ENCODE results near the gene AWAT2.

DNA sequence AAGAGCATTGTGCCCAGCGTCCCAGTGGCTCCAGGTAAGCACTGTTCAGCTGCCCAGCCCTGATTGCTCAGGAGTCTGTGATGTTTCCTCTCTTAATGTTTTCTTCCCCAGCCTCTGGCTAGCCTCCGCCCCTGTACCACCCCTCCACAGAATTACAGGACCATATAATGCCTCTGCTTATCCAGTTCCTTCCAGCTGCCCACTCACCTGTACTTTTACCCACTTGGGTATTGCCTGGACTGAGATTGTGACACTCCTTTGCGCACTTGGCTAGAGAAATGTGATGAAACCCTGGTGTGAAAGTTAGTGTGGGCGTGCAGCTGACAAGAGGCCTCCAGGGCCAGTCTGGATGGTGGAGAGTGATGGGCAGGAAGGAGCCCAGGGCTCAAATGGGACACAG, at the start of gene AWAT2:
- no peak for TF ChIP-seq ZNF416 (CRISPR knock-in tag; IDR thresholded peaks at IDR 0.05)
- TF ChIP-seq, protein P1, sequence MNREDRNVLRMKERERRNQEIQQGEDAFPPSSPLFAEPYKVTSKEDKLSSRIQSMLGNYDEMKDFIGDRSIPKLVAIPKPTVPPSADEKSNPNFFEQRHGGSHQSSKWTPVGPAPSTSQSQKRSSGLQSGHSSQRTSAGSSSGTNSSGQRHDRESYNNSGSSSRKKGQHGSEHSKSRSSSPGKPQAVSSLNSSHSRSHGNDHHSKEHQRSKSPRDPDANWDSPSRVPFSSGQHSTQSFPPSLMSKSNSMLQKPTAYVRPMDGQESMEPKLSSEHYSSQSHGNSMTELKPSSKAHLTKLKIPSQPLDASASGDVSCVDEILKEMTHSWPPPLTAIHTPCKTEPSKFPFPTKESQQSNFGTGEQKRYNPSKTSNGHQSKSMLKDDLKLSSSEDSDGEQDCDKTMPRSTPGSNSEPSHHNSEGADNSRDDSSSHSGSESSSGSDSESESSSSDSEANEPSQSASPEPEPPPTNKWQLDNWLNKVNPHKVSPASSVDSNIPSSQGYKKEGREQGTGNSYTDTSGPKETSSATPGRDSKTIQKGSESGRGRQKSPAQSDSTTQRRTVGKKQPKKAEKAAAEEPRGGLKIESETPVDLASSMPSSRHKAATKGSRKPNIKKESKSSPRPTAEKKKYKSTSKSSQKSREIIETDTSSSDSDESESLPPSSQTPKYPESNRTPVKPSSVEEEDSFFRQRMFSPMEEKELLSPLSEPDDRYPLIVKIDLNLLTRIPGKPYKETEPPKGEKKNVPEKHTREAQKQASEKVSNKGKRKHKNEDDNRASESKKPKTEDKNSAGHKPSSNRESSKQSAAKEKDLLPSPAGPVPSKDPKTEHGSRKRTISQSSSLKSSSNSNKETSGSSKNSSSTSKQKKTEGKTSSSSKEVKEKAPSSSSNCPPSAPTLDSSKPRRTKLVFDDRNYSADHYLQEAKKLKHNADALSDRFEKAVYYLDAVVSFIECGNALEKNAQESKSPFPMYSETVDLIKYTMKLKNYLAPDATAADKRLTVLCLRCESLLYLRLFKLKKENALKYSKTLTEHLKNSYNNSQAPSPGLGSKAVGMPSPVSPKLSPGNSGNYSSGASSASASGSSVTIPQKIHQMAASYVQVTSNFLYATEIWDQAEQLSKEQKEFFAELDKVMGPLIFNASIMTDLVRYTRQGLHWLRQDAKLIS (CRISPR knock-in tag; IDR thresholded peaks at IDR 0.05; ENCODE audit: borderline replicate concordance) = no peak
- no peak for TF ChIP-seq ZNF317 (CRISPR knock-in tag; IDR thresholded peaks at IDR 0.05; ENCODE audit: borderline replicate concordance, low read depth)
- no peak for TF ChIP-seq ZNF263 (CRISPR knock-in tag; IDR thresholded peaks at IDR 0.05; ENCODE audit: low read depth)
- TF ChIP-seq, protein P2, sequence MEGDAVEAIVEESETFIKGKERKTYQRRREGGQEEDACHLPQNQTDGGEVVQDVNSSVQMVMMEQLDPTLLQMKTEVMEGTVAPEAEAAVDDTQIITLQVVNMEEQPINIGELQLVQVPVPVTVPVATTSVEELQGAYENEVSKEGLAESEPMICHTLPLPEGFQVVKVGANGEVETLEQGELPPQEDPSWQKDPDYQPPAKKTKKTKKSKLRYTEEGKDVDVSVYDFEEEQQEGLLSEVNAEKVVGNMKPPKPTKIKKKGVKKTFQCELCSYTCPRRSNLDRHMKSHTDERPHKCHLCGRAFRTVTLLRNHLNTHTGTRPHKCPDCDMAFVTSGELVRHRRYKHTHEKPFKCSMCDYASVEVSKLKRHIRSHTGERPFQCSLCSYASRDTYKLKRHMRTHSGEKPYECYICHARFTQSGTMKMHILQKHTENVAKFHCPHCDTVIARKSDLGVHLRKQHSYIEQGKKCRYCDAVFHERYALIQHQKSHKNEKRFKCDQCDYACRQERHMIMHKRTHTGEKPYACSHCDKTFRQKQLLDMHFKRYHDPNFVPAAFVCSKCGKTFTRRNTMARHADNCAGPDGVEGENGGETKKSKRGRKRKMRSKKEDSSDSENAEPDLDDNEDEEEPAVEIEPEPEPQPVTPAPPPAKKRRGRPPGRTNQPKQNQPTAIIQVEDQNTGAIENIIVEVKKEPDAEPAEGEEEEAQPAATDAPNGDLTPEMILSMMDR (IDR thresholded peaks at IDR 0.05) = no peak
- TF ChIP-seq, protein P3, sequence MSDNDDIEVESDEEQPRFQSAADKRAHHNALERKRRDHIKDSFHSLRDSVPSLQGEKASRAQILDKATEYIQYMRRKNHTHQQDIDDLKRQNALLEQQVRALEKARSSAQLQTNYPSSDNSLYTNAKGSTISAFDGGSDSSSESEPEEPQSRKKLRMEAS (CRISPR knock-in tag; IDR thresholded peaks at IDR 0.05) = no peak
- TF ChIP-seq TEAD4 (CRISPR knock-in tag; IDR thresholded peaks at IDR 0.05) = no peak
- no peak for TF ChIP-seq NR2C2 (CRISPR knock-in tag; IDR thresholded peaks at IDR 0.05)
- TF ChIP-seq TEAD1 (CRISPR knock-in tag; IDR thresholded peaks at IDR 0.05) = no peak
- no peak for TF ChIP-seq IRF2 (CRISPR knock-in tag; IDR thresholded peaks at IDR 0.05; ENCODE audit: borderline replicate concordance, low read depth)
- TF ChIP-seq, protein P4, sequence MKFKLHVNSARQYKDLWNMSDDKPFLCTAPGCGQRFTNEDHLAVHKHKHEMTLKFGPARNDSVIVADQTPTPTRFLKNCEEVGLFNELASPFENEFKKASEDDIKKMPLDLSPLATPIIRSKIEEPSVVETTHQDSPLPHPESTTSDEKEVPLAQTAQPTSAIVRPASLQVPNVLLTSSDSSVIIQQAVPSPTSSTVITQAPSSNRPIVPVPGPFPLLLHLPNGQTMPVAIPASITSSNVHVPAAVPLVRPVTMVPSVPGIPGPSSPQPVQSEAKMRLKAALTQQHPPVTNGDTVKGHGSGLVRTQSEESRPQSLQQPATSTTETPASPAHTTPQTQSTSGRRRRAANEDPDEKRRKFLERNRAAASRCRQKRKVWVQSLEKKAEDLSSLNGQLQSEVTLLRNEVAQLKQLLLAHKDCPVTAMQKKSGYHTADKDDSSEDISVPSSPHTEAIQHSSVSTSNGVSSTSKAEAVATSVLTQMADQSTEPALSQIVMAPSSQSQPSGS (CRISPR knock-in tag; IDR thresholded peaks at IDR 0.05; ENCODE audit: borderline replicate concordance, low read depth) = no peak
- no peak for TF ChIP-seq CREB1 (CRISPR knock-in tag; IDR thresholded peaks at IDR 0.05)
- TF ChIP-seq, protein P5, sequence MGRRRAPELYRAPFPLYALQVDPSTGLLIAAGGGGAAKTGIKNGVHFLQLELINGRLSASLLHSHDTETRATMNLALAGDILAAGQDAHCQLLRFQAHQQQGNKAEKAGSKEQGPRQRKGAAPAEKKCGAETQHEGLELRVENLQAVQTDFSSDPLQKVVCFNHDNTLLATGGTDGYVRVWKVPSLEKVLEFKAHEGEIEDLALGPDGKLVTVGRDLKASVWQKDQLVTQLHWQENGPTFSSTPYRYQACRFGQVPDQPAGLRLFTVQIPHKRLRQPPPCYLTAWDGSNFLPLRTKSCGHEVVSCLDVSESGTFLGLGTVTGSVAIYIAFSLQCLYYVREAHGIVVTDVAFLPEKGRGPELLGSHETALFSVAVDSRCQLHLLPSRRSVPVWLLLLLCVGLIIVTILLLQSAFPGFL (CRISPR knock-in tag; IDR thresholded peaks at IDR 0.05; ENCODE audit: borderline replicate concordance) = no peak
- TF ChIP-seq, protein P6, sequence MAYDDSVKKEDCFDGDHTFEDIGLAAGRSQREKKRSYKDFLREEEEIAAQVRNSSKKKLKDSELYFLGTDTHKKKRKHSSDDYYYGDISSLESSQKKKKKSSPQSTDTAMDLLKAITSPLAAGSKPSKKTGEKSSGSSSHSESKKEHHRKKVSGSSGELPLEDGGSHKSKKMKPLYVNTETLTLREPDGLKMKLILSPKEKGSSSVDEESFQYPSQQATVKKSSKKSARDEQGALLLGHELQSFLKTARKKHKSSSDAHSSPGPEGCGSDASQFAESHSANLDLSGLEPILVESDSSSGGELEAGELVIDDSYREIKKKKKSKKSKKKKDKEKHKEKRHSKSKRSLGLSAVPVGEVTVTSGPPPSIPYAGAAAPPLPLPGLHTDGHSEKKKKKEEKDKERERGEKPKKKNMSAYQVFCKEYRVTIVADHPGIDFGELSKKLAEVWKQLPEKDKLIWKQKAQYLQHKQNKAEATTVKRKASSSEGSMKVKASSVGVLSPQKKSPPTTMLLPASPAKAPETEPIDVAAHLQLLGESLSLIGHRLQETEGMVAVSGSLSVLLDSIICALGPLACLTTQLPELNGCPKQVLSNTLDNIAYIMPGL (CRISPR knock-in tag; IDR thresholded peaks at IDR 0.05) = no peak
